Mesenchymal stem cell (in vitro differentiated cells and primary cell): ENCODE data around the gene CELF4.

Experiments
- DNase-seq: peaks from one replicate; pipeline ENCODE4 v3.0.0-alpha.2; 2013
- H2AFZ ChIP-seq: one replicate; pipeline ENCODE4 v1.6.1; 2013; ENCODE audit warnings: low read depth, mild to moderate bottlenecking, control low read depth, inconsistent platforms, low read length, moderate library complexity
- H2AK5ac ChIP-seq: 2 replicates; pipeline ENCODE4 v1.6.1; 2013; ENCODE audit warnings: low read length, moderate library complexity, mild to moderate bottlenecking, inconsistent platforms; ENCODE audit not compliant: severe bottlenecking
- H2BK120ac ChIP-seq: one replicate; pipeline ENCODE4 v1.6.1; 2013; ENCODE audit warnings: low read depth, mild to moderate bottlenecking, inconsistent platforms, low read length, moderate library complexity
- H2BK12ac ChIP-seq, 2 experiments: one replicate each; pipeline ENCODE4 v1.6.1; 2013; ENCODE audit warnings: inconsistent platforms in 2 of 2, low read length in 2 of 2, mild to moderate bottlenecking in 2 of 2, moderate library complexity in 2 of 2, control low read depth in 1 of 2
- H2BK15ac ChIP-seq: one replicate; pipeline ENCODE4 v1.6.1; 2013; ENCODE audit warnings: mild to moderate bottlenecking, low read depth, inconsistent platforms; ENCODE audit not compliant: poor library complexity, severe bottlenecking
- H2BK5ac ChIP-seq: 2 replicates; pipeline ENCODE4 v1.6.1; 2013; ENCODE audit warnings: low read depth, mild to moderate bottlenecking, low read length, control low read depth, inconsistent platforms; ENCODE audit not compliant: poor library complexity, severe bottlenecking
- H3K14ac ChIP-seq, 2 experiments: one replicate each; pipeline ENCODE4 v1.6.1; 2013; ENCODE audit warnings: inconsistent platforms in 2 of 2, low read length in 2 of 2, control low read depth in 1 of 2, mild to moderate bottlenecking in 1 of 2, moderate library complexity in 1 of 2
- H3K18ac ChIP-seq, 2 experiments: one replicate each; pipeline ENCODE4 v1.6.1; 2013; ENCODE audit warnings: inconsistent platforms in 2 of 2, low read length in 2 of 2, control low read depth in 1 of 2, low read depth in 1 of 2, mild to moderate bottlenecking in 1 of 2
- H3K23ac ChIP-seq, 2 experiments: one replicate each; pipeline ENCODE4 v1.6.1; 2013; ENCODE audit warnings: inconsistent platforms in 2 of 2, low read length in 2 of 2, mild to moderate bottlenecking in 2 of 2, moderate library complexity in 2 of 2, control low read depth in 1 of 2
- H3K27ac ChIP-seq: 2 replicates; pipeline ENCODE4 v1.5.1; 2013; ENCODE audit warnings: mild to moderate bottlenecking, moderate library complexity, low read length, control low read depth, inconsistent platforms; ENCODE audit not compliant: poor library complexity, severe bottlenecking
- H3K27me3 ChIP-seq, 2 experiments: 2 replicates each; pipeline versions ENCODE4 v1.6.1 to v1.7.0; 2013; ENCODE audit warnings: low read length in 2 of 2, mild to moderate bottlenecking in 2 of 2, moderate library complexity in 2 of 2, control low read depth in 1 of 2, inconsistent platforms in 1 of 2; ENCODE audit not compliant: control insufficient read depth in 1 of 2, insufficient read depth in 1 of 2
- H3K36me3 ChIP-seq, 2 experiments: 2 replicates each; pipeline versions ENCODE4 v1.6.1 to v1.7.0; 2013; ENCODE audit warnings: low read length in 2 of 2, control low read depth in 1 of 2, inconsistent platforms in 1 of 2, low read depth in 1 of 2, mild to moderate bottlenecking in 1 of 2; ENCODE audit not compliant: insufficient read depth in 2 of 2, control insufficient read depth in 1 of 2
- H3K4ac ChIP-seq, 2 experiments: one replicate each; pipeline ENCODE4 v1.6.1; 2013; ENCODE audit warnings: inconsistent platforms in 2 of 2, low read length in 2 of 2, mild to moderate bottlenecking in 2 of 2, moderate library complexity in 2 of 2, control low read depth in 1 of 2, low read depth in 1 of 2
- H3K4me1 ChIP-seq: 2 replicates; pipeline ENCODE4 v1.6.1; 2013; ENCODE audit warnings: low read depth, low read length, control low read depth; ENCODE audit not compliant: control insufficient read depth, insufficient read depth
- H3K4me2 ChIP-seq: 2 replicates; pipeline ENCODE4 v1.6.1; 2013; ENCODE audit warnings: low read length, mild to moderate bottlenecking, inconsistent platforms; ENCODE audit not compliant: poor library complexity, severe bottlenecking
- H3K4me3 ChIP-seq, 2 experiments: 2 replicates each; pipeline versions ENCODE4 v1.5.1 to v1.7.0; 2013; ENCODE audit warnings: low read length in 2 of 2, mild to moderate bottlenecking in 2 of 2, control low read depth in 1 of 2, low read depth in 1 of 2; ENCODE audit not compliant: insufficient read depth in 1 of 2
- H3K79me1 ChIP-seq: replicated peaks from 2 replicates; pipeline ENCODE4 v1.6.1; 2013; ENCODE audit warnings: mild to moderate bottlenecking, control low read depth, low read length, inconsistent platforms; ENCODE audit not compliant: poor library complexity, severe bottlenecking
- H3K9ac ChIP-seq: 2 replicates; pipeline ENCODE4 v1.7.0; 2013; ENCODE audit warnings: mild to moderate bottlenecking, low read length, moderate library complexity
- H3K9me3 ChIP-seq: 2 replicates; pipeline ENCODE4 v1.7.0; 2013; ENCODE audit warnings: mild to moderate bottlenecking, low read length; ENCODE audit not compliant: control insufficient read depth
- H4K8ac ChIP-seq: one replicate; pipeline ENCODE4 v1.6.1; 2013; ENCODE audit warnings: inconsistent platforms, mild to moderate bottlenecking, low read length, moderate library complexity
- H4K91ac ChIP-seq: one replicate; pipeline ENCODE4 v1.6.1; 2013; ENCODE audit warnings: mild to moderate bottlenecking, low read length, inconsistent platforms
- WGBS: methylation state at CpG from one replicate; pipeline ENCODE4 v1.1.7; 2013; ENCODE audit warnings: mixed read lengths; 5-methylcytosine and 5-hydroxymethylcytosine counted together

The CELF4 gene

GRCh38 chr18:37572736-37573135 is 7.1 kb upstream of the CELF4 start:
- Histone ChIP-seq H3K4me1 (peaks cover 2% of the 10 kb centered on the region), H3K36me3 (no peaks in the 10 kb centered on the region)
- 53% methylated on average over 3 of the region's 3 CpGs for WGBS

DNA sequence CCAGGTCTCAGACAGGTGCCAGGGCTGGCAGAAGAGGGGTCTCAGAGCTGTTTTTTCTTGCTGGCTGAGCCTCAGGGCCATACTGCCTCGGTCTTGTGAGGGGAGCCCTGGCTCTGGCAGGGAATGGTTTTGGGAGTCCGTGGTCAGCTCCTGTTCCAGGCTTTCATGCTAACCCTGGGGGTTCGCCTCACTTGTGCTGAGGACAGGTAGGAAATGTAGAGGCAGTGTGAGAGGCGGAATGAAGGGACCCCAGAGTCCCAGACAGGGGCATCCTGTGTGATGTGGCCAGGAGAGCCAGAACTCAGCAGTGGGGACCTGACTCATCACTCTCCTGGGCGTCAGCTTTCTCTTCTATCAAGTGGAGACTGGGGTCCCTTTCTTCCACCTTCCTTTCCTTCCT is 5.7 kb upstream of the CELF4 start:
- H3K9me3 ChIP-seq, result no peaks in the 10 kb centered on the region
- H3K4ac ChIP-seq, result no peak overlapping the region
- no peak overlapping the region for H2BK120ac ChIP-seq
- no peak overlapping the region for H3K14ac ChIP-seq
- no peak overlapping the region for H3K23ac ChIP-seq
- DNase-seq, result no peak
- H3K9ac ChIP-seq, result no peak overlapping the region
- H2BK12ac ChIP-seq, result no peak overlapping the region
- H3K27me3 ChIP-seq, result peaks cover 42 to 47% of the 10 kb centered on the region in 2 experiments
- H2BK15ac ChIP-seq, result no peak overlapping the region
- no peak overlapping the region for H2AFZ ChIP-seq
- H3K4me2 ChIP-seq, result no peak overlapping the region
- no peaks in the 10 kb centered on the region for H3K36me3 ChIP-seq
- 70% methylated on average over 4 of the region's 5 CpGs for WGBS
- H4K91ac ChIP-seq, result no peak overlapping the region
- no peak overlapping the region for H4K8ac ChIP-seq
- no peak overlapping the region for H3K18ac ChIP-seq
- H3K27ac ChIP-seq, result no peak overlapping the region
- H2BK5ac ChIP-seq, result no peak overlapping the region
- peaks cover 12% of the 10 kb centered on the region for H3K4me1 ChIP-seq
- H2AK5ac ChIP-seq, result no peak overlapping the region
- H3K79me1 ChIP-seq, result no peaks in the 10 kb centered on the region
- H3K4me3 ChIP-seq, result no peak overlapping the region

More at GRCh38 chr18:37572736-37573135, 7.1 kb upstream of the CELF4 start:
- no peak overlapping the region for H3K14ac ChIP-seq
- no peak overlapping the region for H2BK5ac ChIP-seq
- H2BK15ac ChIP-seq, result no peak overlapping the region
- H3K23ac ChIP-seq, result no peak overlapping the region
- no peak overlapping the region for H2AK5ac ChIP-seq
- no peak overlapping the region for H4K91ac ChIP-seq
- H3K27me3 ChIP-seq, result peaks cover 29 to 42% of the 10 kb centered on the region in 2 experiments
- H4K8ac ChIP-seq, result no peak overlapping the region
- no peak overlapping the region for H2AFZ ChIP-seq
- H2BK120ac ChIP-seq, result no peak overlapping the region
- no peaks in the 10 kb centered on the region for H3K79me1 ChIP-seq
- no peak overlapping the region for H3K4ac ChIP-seq
- no peak overlapping the region for H3K18ac ChIP-seq
- no peak overlapping the region for H3K4me3 ChIP-seq
- DNase-seq, result no peak
- H2BK12ac ChIP-seq, result no peak overlapping the region
- H3K9ac ChIP-seq, result no peak overlapping the region
- H3K4me2 ChIP-seq, result no peak overlapping the region
- H3K27ac ChIP-seq, result no peak overlapping the region
- no peaks in the 10 kb centered on the region for H3K9me3 ChIP-seq

DNA sequence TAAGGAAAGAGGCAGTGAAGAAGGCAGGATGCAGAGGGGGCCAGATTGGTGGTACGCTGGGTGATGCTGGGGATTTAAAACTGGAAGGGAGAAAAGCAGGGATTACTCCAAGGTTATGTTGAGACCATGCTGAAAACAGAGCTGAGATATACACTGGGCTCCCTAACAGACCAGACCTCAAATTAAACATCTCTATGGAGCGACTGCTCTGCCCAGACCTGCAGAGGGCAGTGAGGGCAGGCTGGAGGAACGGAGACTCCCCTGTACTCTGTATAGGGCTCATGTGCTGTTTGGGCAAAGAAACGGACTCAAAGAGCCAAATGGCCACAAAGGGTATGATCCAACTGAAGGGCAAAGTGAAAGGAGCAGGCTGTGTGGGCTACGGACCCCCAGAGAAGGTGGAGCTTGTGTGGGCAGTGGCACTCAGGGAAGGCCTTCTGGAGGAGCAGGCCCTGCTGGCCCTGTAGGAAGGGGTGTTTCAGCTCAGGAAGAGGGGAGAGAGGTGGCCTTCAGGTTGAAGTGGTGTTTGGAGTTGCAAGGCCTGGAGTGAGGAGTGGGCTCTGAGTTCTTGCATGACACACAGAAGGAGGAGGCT is 4.8 kb upstream of the CELF4 start:
- no peak overlapping the region for H3K18ac ChIP-seq
- no peak overlapping the region for H3K23ac ChIP-seq
- no peaks in the 10 kb centered on the region for H3K36me3 ChIP-seq
- H3K9ac ChIP-seq, result no peak overlapping the region
- H3K4me3 ChIP-seq, result no peak overlapping the region
- peaks cover 42 to 51% of the 10 kb centered on the region in 2 experiments for H3K27me3 ChIP-seq
- no peak overlapping the region for H4K8ac ChIP-seq
- no peak for DNase-seq
- H3K4me2 ChIP-seq, result no peak overlapping the region
- no peak overlapping the region for H2BK12ac ChIP-seq
- no peak overlapping the region for H3K27ac ChIP-seq
- 61% methylated on average over 5 of the region's 5 CpGs for WGBS
- no peak overlapping the region for H2BK120ac ChIP-seq
- no peak overlapping the region for H2AFZ ChIP-seq
- H3K9me3 ChIP-seq, result no peaks in the 10 kb centered on the region
- no peaks in the 10 kb centered on the region for H3K79me1 ChIP-seq
- H3K4ac ChIP-seq, result no peak overlapping the region
- no peak overlapping the region for H4K91ac ChIP-seq
- H2BK5ac ChIP-seq, result no peak overlapping the region
- H2BK15ac ChIP-seq, result no peak overlapping the region
- H3K4me1 ChIP-seq, result peaks cover 15% of the 10 kb centered on the region
- no peak overlapping the region for H3K14ac ChIP-seq
- H2AK5ac ChIP-seq, result no peak overlapping the region

GRCh38 chr18:37568671-37569070 is 3.1 kb upstream of the CELF4 start:
- WGBS, result 76% methylated on average over 4 of the region's 4 CpGs
- no peak for DNase-seq
- Histone ChIP-seq H2BK120ac (no peak overlapping the region), H3K18ac (no peak overlapping the region), H3K36me3 (no peaks in the 10 kb centered on the region), H3K23ac (no peak overlapping the region), H4K91ac (no peak overlapping the region), H2BK5ac (no peak overlapping the region), H3K27ac (no peak overlapping the region), H3K27me3 (peaks cover 59 to 69% of the 10 kb centered on the region in 2 experiments), H3K79me1 (no peaks in the 10 kb centered on the region), H3K9me3 (no peaks in the 10 kb centered on the region), H3K4me2 (no peak overlapping the region), H2BK12ac (no peak overlapping the region), H3K9ac (no peak overlapping the region), H3K4ac (no peak overlapping the region), H3K4me1 (peaks cover 21% of the 10 kb centered on the region), H3K14ac (no peak overlapping the region), H2BK15ac (no peak overlapping the region), H3K4me3 (no peak overlapping the region), H2AFZ (no peak overlapping the region), H2AK5ac (no peak overlapping the region), H4K8ac (no peak overlapping the region)
